Stimulated activated naive CD8-positive, alpha-beta T cell treated with anti-CD3 and anti-CD28 coated beads, Interleukin-15, amount 100 ng/mL, for 72 hours (primary cell): ENCODE results near the gene MMD.
"Not testable (repeated sequence)": the region's sequence is repeated elsewhere in the genome, so short reads cannot be mapped to it uniquely, and the experiment has no call there.

ENCODE experiments used
- ATAC-seq: fragments of 150-1000 bp; cut with Tn5 transposase; 2 replicates; pipeline ENCODE4 v1.10.0; 2021; ENCODE audit warnings: mild to moderate bottlenecking, moderate library complexity
- DNase-seq, 2 donors: peaks; one replicate each; pipeline ENCODE4 v3.0.0; 2021 to 2022
- H3K27ac Mint-ChIP-seq, 2 donors: one replicate each; pipeline ENCODE4 v1.8.0; 2022; ENCODE audit warnings: mild to moderate bottlenecking in 2 of 2, mixed read lengths in 2 of 2, moderate library complexity in 2 of 2
- H3K27me3 Mint-ChIP-seq: one replicate; pipeline ENCODE4 v1.8.0; 2022; ENCODE audit warnings: mixed read lengths
- H3K4me1 Mint-ChIP-seq: one replicate; pipeline ENCODE4 v1.8.0; 2022; ENCODE audit warnings: mild to moderate bottlenecking, mixed read lengths
- H3K4me3 Mint-ChIP-seq, 2 donors: one replicate each; pipeline ENCODE4 v1.8.0; 2022; ENCODE audit warnings: mild to moderate bottlenecking in 2 of 2, mixed read lengths in 2 of 2, moderate library complexity in 1 of 2
- H3K9me3 Mint-ChIP-seq, 2 donors: one replicate each; pipeline ENCODE4 v1.8.0; 2022; ENCODE audit warnings: mixed read lengths in 2 of 2

MMD gene

GRCh38 chr17:55417411-55418268 lies 4.0 kb downstream of the MMD start:
- peaks cover under 1% of the 10 kb centered on the region for H3K27me3 Mint-ChIP-seq
- H3K9me3 Mint-ChIP-seq = no peaks in the 10 kb centered on the region
- ATAC-seq (no peak), DNase-seq (no peak)
- peaks cover 65% of the 10 kb centered on the region for H3K4me1 Mint-ChIP-seq
- H3K27ac Mint-ChIP-seq = peak overlapping the region in 1 of 2 donors; percentile 87
- peak overlapping the region; percentile 70 to 71 for H3K4me3 Mint-ChIP-seq

GRCh38 chr17:55416470-55417052 lies 5.1 kb downstream of the MMD start:
- H3K27ac Mint-ChIP-seq = peak overlapping the region; percentile 22 to 87
- no peaks in the 10 kb centered on the region for H3K9me3 Mint-ChIP-seq
- peaks cover 59% of the 10 kb centered on the region for H3K4me1 Mint-ChIP-seq
- no peaks in the 10 kb centered on the region for H3K27me3 Mint-ChIP-seq
- no peak for ATAC-seq
- peak overlapping the region; percentile 70 to 71 for H3K4me3 Mint-ChIP-seq
- DNase-seq = no peak

GRCh38 chr17:55416000-55416399 lies 5.6 kb downstream of the MMD start:
- no peaks in the 10 kb centered on the region for H3K9me3 Mint-ChIP-seq
- H3K4me3 Mint-ChIP-seq = peak overlapping the region in 1 of 2 donors; percentile 9
- no peak overlapping the region for H3K27ac Mint-ChIP-seq
- H3K4me1 Mint-ChIP-seq = peaks cover 59% of the 10 kb centered on the region
- no peaks in the 10 kb centered on the region for H3K27me3 Mint-ChIP-seq
- ATAC-seq = no peak
- no peak for DNase-seq

GRCh38 chr17:55414983-55415382 lies 6.7 kb downstream of the MMD start:
- ATAC-seq (no peak), DNase-seq (no peak)
- Mint-ChIP-seq H3K4me3 (peak overlapping the region; percentile 68 to 78), H3K27ac (peak overlapping the region in 1 of 2 donors; percentile 65), H3K4me1 (peaks cover 59% of the 10 kb centered on the region), H3K9me3 (no peaks in the 10 kb centered on the region), H3K27me3 (no peaks in the 10 kb centered on the region)

GRCh38 chr17:55413825-55414489 lies 7.7 kb downstream of the MMD start:
- Mint-ChIP-seq H3K27me3 (no peaks in the 10 kb centered on the region), H3K9me3 (no peaks in the 10 kb centered on the region), H3K27ac (peak overlapping the region in 1 of 2 donors; percentile 67), H3K4me1 (peaks cover 48% of the 10 kb centered on the region), H3K4me3 (peak overlapping the region; percentile 68 to 78)
- peak; percentile 94 for ATAC-seq
- DNase-seq = peak; percentile 41 to 57

GRCh38 chr17:55411463-55411855 lies 10.2 kb downstream of the MMD start:
- no peak for DNase-seq
- no peaks in the 10 kb centered on the region for H3K9me3 Mint-ChIP-seq
- ATAC-seq = no peak
- no peak overlapping the region for H3K4me3 Mint-ChIP-seq
- H3K4me1 Mint-ChIP-seq = peaks cover 23% of the 10 kb centered on the region
- H3K27ac Mint-ChIP-seq = peak overlapping the region in 1 of 2 donors; percentile 46
- no peaks in the 10 kb centered on the region for H3K27me3 Mint-ChIP-seq

GRCh38 chr17:55410722-55411462 lies 10.7 kb downstream of the MMD start:
- peaks cover 20% of the 10 kb centered on the region for H3K4me1 Mint-ChIP-seq
- DNase-seq (no peak), ATAC-seq (no peak)
- H3K27me3 Mint-ChIP-seq = no peaks in the 10 kb centered on the region
- H3K27ac Mint-ChIP-seq = peak overlapping the region in 1 of 2 donors; percentile 46
- no peaks in the 10 kb centered on the region for H3K9me3 Mint-ChIP-seq
- H3K4me3 Mint-ChIP-seq = no peak overlapping the region

GRCh38 chr17:55409030-55409800 lies 12.4 kb downstream of the MMD start:
- Mint-ChIP-seq H3K4me3 (no peak overlapping the region), H3K27ac (no peak overlapping the region), H3K4me1 (peaks cover 8% of the 10 kb centered on the region), H3K9me3 (no peaks in the 10 kb centered on the region), H3K27me3 (no peaks in the 10 kb centered on the region)
- DNase-seq = no peak
- no peak for ATAC-seq

GRCh38 chr17:55407641-55408566 lies 13.7 kb downstream of the MMD start:
- ATAC-seq (no peak), DNase-seq (no peak)
- no peaks in the 10 kb centered on the region for H3K27me3 Mint-ChIP-seq
- no peak overlapping the region for H3K27ac Mint-ChIP-seq
- H3K9me3 Mint-ChIP-seq = no peaks in the 10 kb centered on the region
- no peaks in the 10 kb centered on the region for H3K4me1 Mint-ChIP-seq
- H3K4me3 Mint-ChIP-seq = no peak overlapping the region

- no peak overlapping the region for H3K4me3 Mint-ChIP-seq
- H3K4me1 Mint-ChIP-seq = no peaks in the 10 kb centered on the region
- H3K27ac Mint-ChIP-seq = no peak overlapping the region
- H3K9me3 Mint-ChIP-seq = no peaks in the 10 kb centered on the region
- no peak for ATAC-seq
- no peak for DNase-seq
- no peaks in the 10 kb centered on the region for H3K27me3 Mint-ChIP-seq
These were observed 16.0 kb downstream of the MMD start for GRCh38 chr17:55405600-55405999.

GRCh38 chr17:55404197-55404596 lies 17.4 kb downstream of the MMD start:
- not testable (repeated sequence) for H3K4me3 Mint-ChIP-seq, H3K9me3 Mint-ChIP-seq, H3K27me3 Mint-ChIP-seq, ATAC-seq, DNase-seq, H3K4me1 Mint-ChIP-seq, H3K27ac Mint-ChIP-seq

- no peaks in the 10 kb centered on the region for H3K4me1 Mint-ChIP-seq
- no peak for DNase-seq
These were observed 19.3 kb downstream of the MMD start for GRCh38 chr17:55402374-55402773.

GRCh38 chr17:55398689-55399088 lies 22.9 kb downstream of the MMD start:
- no peak overlapping the region for H3K4me3 Mint-ChIP-seq
- DNase-seq (no peak), ATAC-seq (no peak)
- no peak overlapping the region for H3K27ac Mint-ChIP-seq
- H3K9me3 Mint-ChIP-seq = no peaks in the 10 kb centered on the region
- H3K4me1 Mint-ChIP-seq = no peaks in the 10 kb centered on the region
- no peaks in the 10 kb centered on the region for H3K27me3 Mint-ChIP-seq

More at GRCh38 chr17:55402374-55402773, 19.3 kb downstream of the MMD start:
- Mint-ChIP-seq H3K27me3 (no peaks in the 10 kb centered on the region), H3K27ac (no peak overlapping the region), H3K4me3 (no peak overlapping the region), H3K9me3 (no peaks in the 10 kb centered on the region)
- no peak for ATAC-seq
